ENCODE results near the gene FAM72C.
A peak's percentile ranks its signal among the peaks of the same experiment; 100 is the strongest.
"Not testable (repeated sequence)": the region's sequence is repeated elsewhere in the genome, so short reads cannot be mapped to it uniquely, and the experiment has no call there.

Gene FAM72C

DNA sequence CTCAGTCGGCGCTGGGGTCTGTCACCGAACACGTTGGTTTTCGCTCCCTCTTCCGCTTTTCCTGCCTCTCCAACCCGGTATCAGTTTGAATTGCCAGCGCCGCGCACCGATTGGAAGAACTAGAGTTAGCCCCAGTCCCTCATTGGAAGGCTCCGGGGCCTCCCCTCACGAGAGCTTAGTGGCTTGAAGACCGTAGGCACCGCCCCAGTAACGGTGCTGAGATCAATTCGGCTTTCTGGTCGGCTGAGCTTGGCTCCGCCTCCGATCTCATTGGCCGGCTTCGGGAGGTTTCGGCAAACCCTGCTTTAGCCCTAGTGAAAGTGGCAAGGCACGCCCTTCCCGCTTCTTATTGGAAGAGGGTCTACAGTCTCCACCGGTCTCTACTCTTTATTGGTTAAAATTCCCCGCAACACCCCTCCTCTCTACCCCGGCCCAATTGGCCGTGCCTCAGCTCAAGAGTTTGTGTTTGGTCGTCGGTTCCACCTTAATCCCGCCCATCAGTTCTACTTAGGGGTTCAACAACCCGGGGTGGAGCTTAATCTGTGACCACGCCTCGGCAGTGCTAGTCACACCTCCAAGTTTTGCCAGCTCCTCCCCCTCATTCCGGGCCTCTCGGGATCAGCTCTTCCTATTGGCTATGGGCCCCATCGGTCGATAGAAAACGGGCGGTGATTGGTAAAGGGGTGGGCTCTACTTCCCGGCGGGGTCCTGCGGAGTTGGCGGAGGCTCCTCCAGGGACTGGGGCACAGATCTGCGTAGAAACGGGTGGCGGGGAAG, at the start of gene FAM72C:
Gene FAM72C, minus strand, starts transcription at position 63 of the 777 bp plus-strand sequence. CDS start 845 bp downstream, outside the sequence.
- H3K4me1 ChIP-seq (ENCODE audit: low read depth, poor library complexity, severe bottlenecking); H3K27me3 ChIP-seq (ENCODE audit: insufficient read depth, low read depth); H3K36me3 ChIP-seq (ENCODE audit: insufficient read depth); H3K27ac ChIP-seq; H3K4me2 ChIP-seq; H3K4me3 ChIP-seq (IDR thresholded peaks at IDR 0.05; ENCODE audit: insufficient read depth, low read depth, low read length); H4K20me1 ChIP-seq (ENCODE audit: insufficient read depth); H3K9ac ChIP-seq; H3K79me2 ChIP-seq (ENCODE audit: insufficient read depth, low read depth); H2AFZ ChIP-seq (ENCODE audit: low read depth): not testable (repeated sequence)

DNA sequence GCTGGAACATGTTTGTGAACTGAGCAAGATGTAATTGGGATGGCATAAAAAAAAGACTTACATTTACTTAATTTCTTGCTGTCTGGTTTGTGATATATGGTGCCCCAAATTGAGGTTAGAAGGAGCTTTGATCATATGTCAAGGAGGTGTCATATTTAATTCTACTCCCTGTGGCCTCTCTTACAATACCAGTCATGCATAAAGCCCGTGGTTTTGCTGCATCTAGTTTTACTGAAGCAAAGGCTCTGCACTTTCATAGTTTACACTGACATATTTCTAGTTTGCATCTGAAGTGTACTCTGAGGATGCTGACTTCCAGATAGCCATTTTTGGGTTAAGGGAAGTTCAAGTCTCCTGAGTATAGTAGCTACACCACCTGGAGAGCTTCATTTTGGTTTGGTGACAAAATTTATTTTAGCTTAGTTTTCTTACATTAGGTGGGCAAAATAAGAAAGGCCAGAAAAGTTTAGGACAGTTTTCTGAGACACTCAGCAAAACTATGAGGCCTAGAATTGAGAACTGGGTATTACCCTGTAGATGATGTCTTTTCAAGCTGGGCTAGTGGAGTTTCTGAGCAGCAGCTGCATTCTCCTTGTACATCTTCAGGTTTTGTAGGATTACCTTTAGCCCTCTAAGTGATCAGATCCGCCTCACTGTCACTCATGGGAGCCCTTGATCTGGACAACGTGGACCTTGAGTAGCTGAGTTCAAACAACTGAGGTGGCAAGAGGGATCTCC, 48.4 kb upstream of the FAM72C start:
- H3K4me3 ChIP-seq (IDR thresholded peaks at IDR 0.05; ENCODE audit: insufficient read depth, low read depth, low read length); H3K27me3 ChIP-seq (ENCODE audit: insufficient read depth, low read depth); H3K4me2 ChIP-seq; H3K27ac ChIP-seq; H4K20me1 ChIP-seq (ENCODE audit: insufficient read depth); H3K36me3 ChIP-seq (ENCODE audit: insufficient read depth); H2AFZ ChIP-seq (ENCODE audit: low read depth); H3K9ac ChIP-seq: not testable (repeated sequence)
- Histone ChIP-seq H3K79me2 (ENCODE audit: insufficient read depth, low read depth) (peaks cover 12% of the 10 kb centered on the region; the same call in 1 of the 2 replicates), H3K4me1 (ENCODE audit: low read depth, poor library complexity, severe bottlenecking) (peaks cover 13% of the 10 kb centered on the region)

DNA sequence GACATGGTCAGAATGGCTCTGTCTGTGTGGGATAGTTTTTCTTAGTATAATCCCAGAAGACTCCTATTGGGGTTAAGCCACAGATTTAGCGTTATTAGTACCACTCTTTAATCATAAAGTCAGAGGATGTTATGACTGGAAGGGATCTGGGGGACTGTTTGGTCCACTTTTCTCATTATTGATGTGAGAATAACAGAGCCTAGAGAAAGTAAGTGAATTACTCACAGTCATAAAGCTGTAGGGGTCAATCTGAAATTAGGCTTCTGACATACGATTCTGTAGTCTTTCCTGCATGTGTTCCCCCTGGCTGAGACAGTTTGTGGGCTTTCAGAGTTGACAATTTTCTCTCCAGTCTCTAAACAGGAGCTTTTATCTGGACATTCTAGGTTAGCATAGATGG, 47.3 kb upstream of the FAM72C start:
- H2AFZ ChIP-seq (ENCODE audit: low read depth); H3K27ac ChIP-seq; H3K9ac ChIP-seq; H4K20me1 ChIP-seq (ENCODE audit: insufficient read depth); H3K4me3 ChIP-seq (IDR thresholded peaks at IDR 0.05; ENCODE audit: insufficient read depth, low read depth, low read length); H3K36me3 ChIP-seq (ENCODE audit: insufficient read depth); H3K4me2 ChIP-seq; H3K27me3 ChIP-seq (ENCODE audit: insufficient read depth, low read depth): not testable (repeated sequence)
- peaks cover 12% of the 10 kb centered on the region for H3K4me1 ChIP-seq (ENCODE audit: low read depth, poor library complexity, severe bottlenecking)
- peaks cover 10% of the 10 kb centered on the region; the same call in 1 of the 2 replicates for H3K79me2 ChIP-seq (ENCODE audit: insufficient read depth, low read depth)

DNA sequence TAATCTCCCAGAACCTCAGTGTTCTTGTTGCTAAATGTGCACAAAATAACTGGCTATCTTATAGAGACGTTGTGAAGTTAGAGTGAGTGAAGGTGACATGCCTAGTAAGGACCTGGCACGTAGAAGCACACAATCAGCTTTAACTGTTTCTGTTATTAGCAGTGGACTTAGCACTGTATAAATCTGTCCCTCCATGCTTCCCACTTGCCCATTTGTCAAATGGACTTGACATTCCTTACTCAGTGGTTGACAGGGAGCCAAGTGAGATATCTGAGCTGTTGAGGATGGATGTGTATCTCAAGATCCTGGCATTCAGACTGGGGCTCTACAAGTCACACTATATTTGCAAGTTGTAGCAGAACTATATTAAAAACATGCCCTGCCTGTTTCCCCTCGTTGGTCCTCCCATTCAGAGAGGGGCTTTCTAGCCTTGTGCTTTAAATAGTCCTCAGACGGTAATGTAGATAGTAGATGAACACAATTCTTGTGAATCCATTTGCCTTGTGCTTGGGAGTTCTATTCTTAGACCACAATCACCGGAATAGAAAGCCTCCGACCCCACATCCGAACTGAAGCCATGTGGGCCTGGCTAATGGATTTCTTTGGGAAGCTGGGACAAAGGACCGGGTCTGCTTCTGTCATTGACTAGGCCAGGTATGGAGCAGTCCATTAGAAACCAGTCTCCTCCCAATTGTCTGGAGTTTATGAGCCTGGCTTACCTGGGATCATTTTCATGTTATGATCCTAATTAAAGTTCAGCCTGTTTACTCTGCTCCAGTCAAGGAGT, 43.6 kb upstream of the FAM72C start:
- not testable (repeated sequence) for H3K9ac ChIP-seq; H3K79me2 ChIP-seq (ENCODE audit: insufficient read depth, low read depth); H3K36me3 ChIP-seq (ENCODE audit: insufficient read depth); H4K20me1 ChIP-seq (ENCODE audit: insufficient read depth); H2AFZ ChIP-seq (ENCODE audit: low read depth); H3K4me1 ChIP-seq (ENCODE audit: low read depth, poor library complexity, severe bottlenecking); H3K4me3 ChIP-seq (IDR thresholded peaks at IDR 0.05; ENCODE audit: insufficient read depth, low read depth, low read length); H3K4me2 ChIP-seq; H3K27ac ChIP-seq; H3K27me3 ChIP-seq (ENCODE audit: insufficient read depth, low read depth)

DNA sequence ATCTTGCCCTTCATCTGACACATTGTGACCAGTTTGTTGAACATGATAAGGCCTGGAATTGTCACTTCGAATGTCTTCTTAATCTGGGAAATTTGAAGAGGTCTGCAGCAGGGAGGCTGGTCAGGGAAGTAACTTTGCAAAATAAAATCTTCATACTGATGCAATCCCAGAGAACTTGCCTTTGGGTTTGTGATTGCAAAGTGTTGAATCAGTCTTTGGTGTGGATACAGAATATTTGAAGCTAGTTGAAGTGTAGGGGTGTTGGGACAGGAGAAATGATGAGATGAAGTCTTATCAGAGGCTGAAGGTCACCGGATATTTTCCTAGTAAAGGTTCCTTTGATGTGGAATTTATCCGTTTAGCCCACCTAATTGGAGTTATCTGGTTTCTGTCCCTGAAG, 42.7 kb upstream of the FAM72C start:
- H3K4me2 ChIP-seq; H3K9ac ChIP-seq; H4K20me1 ChIP-seq (ENCODE audit: insufficient read depth); H3K27me3 ChIP-seq (ENCODE audit: insufficient read depth, low read depth); H2AFZ ChIP-seq (ENCODE audit: low read depth); H3K36me3 ChIP-seq (ENCODE audit: insufficient read depth); H3K4me1 ChIP-seq (ENCODE audit: low read depth, poor library complexity, severe bottlenecking); H3K4me3 ChIP-seq (IDR thresholded peaks at IDR 0.05; ENCODE audit: insufficient read depth, low read depth, low read length); H3K27ac ChIP-seq; H3K79me2 ChIP-seq (ENCODE audit: insufficient read depth, low read depth): not testable (repeated sequence)

DNA sequence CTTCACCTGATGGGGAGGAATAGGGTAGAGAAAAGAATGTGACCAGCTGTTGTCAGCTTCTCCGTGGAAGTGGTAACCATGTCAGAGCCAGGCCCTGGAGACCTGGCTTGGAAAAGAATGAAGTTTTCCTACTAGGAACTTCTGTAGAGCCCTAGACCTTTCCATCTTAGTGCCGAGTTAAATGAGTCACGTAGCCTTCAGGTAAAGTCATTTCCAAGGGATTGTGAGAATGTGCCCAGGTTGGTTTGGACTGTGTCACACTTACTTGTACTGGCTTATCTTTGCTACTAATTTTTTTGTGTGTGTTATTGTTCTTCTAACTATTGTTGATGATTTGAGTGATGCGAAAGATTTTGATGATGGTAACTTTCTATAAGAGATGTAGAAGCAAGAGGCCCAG, 42.3 kb upstream of the FAM72C start:
- not testable (repeated sequence) for H3K9ac ChIP-seq; H3K4me2 ChIP-seq; H3K27ac ChIP-seq; H2AFZ ChIP-seq (ENCODE audit: low read depth); H3K4me1 ChIP-seq (ENCODE audit: low read depth, poor library complexity, severe bottlenecking); H4K20me1 ChIP-seq (ENCODE audit: insufficient read depth); H3K36me3 ChIP-seq (ENCODE audit: insufficient read depth); H3K27me3 ChIP-seq (ENCODE audit: insufficient read depth, low read depth); H3K79me2 ChIP-seq (ENCODE audit: insufficient read depth, low read depth); H3K4me3 ChIP-seq (IDR thresholded peaks at IDR 0.05; ENCODE audit: insufficient read depth, low read depth, low read length)

DNA sequence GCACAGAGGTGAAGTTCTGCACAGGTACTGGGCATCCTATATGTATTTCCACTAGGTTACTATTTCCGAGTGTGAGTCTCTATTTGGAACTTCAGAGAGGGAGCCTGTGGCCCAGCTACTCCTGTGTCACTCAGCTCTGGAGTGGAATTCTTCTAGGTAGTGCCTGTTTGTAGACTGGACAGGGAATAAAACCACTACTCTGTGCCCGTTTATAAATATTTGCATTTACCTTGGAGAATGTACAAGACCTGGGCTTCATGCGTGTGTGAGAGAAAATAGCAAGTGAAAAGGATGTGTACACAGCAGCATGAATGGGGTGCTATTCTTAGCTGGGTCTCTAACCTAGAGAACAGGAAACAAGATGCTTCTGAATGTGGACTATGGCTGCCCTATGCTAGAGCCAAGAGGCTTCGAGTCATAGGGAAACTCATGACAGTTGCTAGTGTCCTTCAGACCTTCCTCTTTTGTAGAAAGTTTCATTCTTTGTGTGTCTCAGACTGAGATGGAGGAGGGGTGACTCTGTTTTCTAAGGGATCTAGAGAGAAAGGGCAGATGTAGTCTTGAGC, 40.5 kb upstream of the FAM72C start:
- not testable (repeated sequence) for H3K27me3 ChIP-seq (ENCODE audit: insufficient read depth, low read depth); H3K4me3 ChIP-seq (IDR thresholded peaks at IDR 0.05; ENCODE audit: insufficient read depth, low read depth, low read length); H3K27ac ChIP-seq; H4K20me1 ChIP-seq (ENCODE audit: insufficient read depth); H3K4me2 ChIP-seq; H3K36me3 ChIP-seq (ENCODE audit: insufficient read depth); H3K79me2 ChIP-seq (ENCODE audit: insufficient read depth, low read depth); H3K9ac ChIP-seq; H2AFZ ChIP-seq (ENCODE audit: low read depth)
- peaks cover 14% of the 10 kb centered on the region for H3K4me1 ChIP-seq (ENCODE audit: low read depth, poor library complexity, severe bottlenecking)

DNA sequence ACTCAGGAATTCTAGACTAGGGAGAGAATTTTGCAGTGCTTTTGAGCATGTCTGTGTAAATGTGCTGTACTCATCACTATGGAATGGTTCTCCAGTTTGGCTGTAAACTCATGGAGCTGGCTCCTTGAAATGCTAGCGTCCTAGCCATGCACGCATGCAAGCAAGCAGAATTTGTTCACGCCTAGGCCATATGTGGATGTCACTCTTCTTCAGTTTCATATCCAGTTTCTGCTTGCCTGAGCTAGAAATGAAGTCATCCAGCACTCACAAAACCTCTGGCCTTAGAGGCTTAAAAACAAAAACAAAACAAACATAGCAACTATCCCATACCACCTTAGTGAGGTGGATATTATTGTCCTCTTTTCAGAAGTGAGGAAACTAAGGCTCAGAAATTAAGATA, 37.6 kb upstream of the FAM72C start:
- not testable (repeated sequence) for H3K36me3 ChIP-seq (ENCODE audit: insufficient read depth); H3K79me2 ChIP-seq (ENCODE audit: insufficient read depth, low read depth); H3K27me3 ChIP-seq (ENCODE audit: insufficient read depth, low read depth); H4K20me1 ChIP-seq (ENCODE audit: insufficient read depth); H3K4me3 ChIP-seq (IDR thresholded peaks at IDR 0.05; ENCODE audit: insufficient read depth, low read depth, low read length); H2AFZ ChIP-seq (ENCODE audit: low read depth)
- peak overlapping the region; percentile 57; the same call in 1 of the 2 replicates for H3K4me2 ChIP-seq
- H3K4me1 ChIP-seq (ENCODE audit: low read depth, poor library complexity, severe bottlenecking), result peaks cover 16% of the 10 kb centered on the region
- peak overlapping the region; percentile 43; the same call in 1 of the 2 replicates for H3K9ac ChIP-seq
- H3K27ac ChIP-seq, result peak overlapping the region; percentile 78

DNA sequence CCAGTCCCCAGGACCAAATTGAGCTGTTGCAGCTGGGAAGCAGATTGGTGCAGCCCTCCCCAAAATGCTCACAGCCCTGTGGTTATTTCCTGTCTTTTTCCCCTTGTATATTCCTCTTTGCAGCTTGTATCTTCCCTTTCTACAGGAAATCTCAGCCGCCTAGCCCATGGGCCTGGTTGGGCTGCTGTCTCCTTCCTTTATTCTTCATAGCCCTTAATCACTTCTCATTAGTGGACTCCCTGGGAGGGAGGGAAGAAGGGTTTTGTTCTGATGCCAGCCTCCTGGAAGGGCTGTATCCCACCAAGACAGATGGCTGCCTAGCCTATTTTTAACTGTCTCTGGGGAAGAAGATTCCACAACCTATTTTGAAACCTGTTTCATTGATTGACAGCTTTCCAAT, 32.5 kb upstream of the FAM72C start:
- peaks cover 15% of the 10 kb centered on the region for H3K4me1 ChIP-seq (ENCODE audit: low read depth, poor library complexity, severe bottlenecking)
- not testable (repeated sequence) for H3K79me2 ChIP-seq (ENCODE audit: insufficient read depth, low read depth); H4K20me1 ChIP-seq (ENCODE audit: insufficient read depth); H3K4me2 ChIP-seq; H3K4me3 ChIP-seq (IDR thresholded peaks at IDR 0.05; ENCODE audit: insufficient read depth, low read depth, low read length); H3K9ac ChIP-seq; H3K36me3 ChIP-seq (ENCODE audit: insufficient read depth); H2AFZ ChIP-seq (ENCODE audit: low read depth); H3K27ac ChIP-seq; H3K27me3 ChIP-seq (ENCODE audit: insufficient read depth, low read depth)

Measured in KMS-11 (cell line).